Ovary (tissue), 9 donors: ENCODE data around the gene DNAJA4. TPM values are rescaled to one million over a fixed set of nuclear protein-coding genes. Genes with fewer than 3 reads are reported as not detected.

Experiments used
- DNase-seq, 5 donors: peaks; one replicate each; pipeline ENCODE4 v3.0.0-alpha.2; 2019 to 2020
- H3K27ac ChIP-seq, 2 donors: fragments of 200-600 bp; one replicate each; pipeline versions ENCODE4 v1.5.1 to v1.8.0; 2019 to 2022
- H3K27me3 ChIP-seq: fragments of 200-600 bp; one replicate; pipeline ENCODE4 v1.8.0; 2022
- H3K36me3 ChIP-seq: fragments of 200-600 bp; sonication (generic); one replicate; pipeline ENCODE4 v1.5.1; 2019
- H3K4me1 ChIP-seq: one replicate; pipeline ENCODE4 v1.8.1; 2013; ENCODE audit warnings: mild to moderate bottlenecking, moderate library complexity; ENCODE audit not compliant: insufficient read depth
- H3K4me3 ChIP-seq: fragments of 200-600 bp; sonication (generic); one replicate; pipeline ENCODE4 v1.5.1; 2017
- H3K9me3 ChIP-seq, 2 donors: fragments of 200-600 bp in 1 of 2; sonication (generic) in 1 of 2; one replicate each; pipeline versions ENCODE4 v1.5.1 to v1.8.1; 2013 to 2019; ENCODE audit warnings: mild to moderate bottlenecking in 1 of 2, moderate library complexity in 1 of 2
- CTCF ChIP-seq, 3 donors: fragments of 450-650 bp in 2 of 3; fragments of 200-600 bp in 1 of 3; IDR thresholded peaks; one replicate each; pipeline versions ENCODE4 v1.5.1 to v1.8.0; 2016 to 2022; ENCODE audit warnings: antibody characterized with exemption in 3 of 3, mild to moderate bottlenecking in 1 of 3
- EP300 ChIP-seq: sonication (generic); formaldehyde crosslinking; IDR thresholded peaks from one replicate; pipeline ENCODE4 v1.6.1; 2017; ENCODE audit warnings: antibody characterized with exemption
- POLR2A ChIP-seq: fragments of 450-650 bp; IDR thresholded peaks from one replicate; pipeline ENCODE4 v1.6.1; 2017; ENCODE audit warnings: antibody characterized with exemption, mild to moderate bottlenecking, moderate library complexity
- WGBS, 3 donors: extraction: QIAGEN DNeasy Blood & Tissue Kit in 1 of 3; methylation state at CpG; one replicate each; pipeline versions ENCODE4 v1.1.5 to v1.1.7; 2013 to 2017; 5-methylcytosine and 5-hydroxymethylcytosine counted together
- intact Hi-C, 4 donors: fragments of 100-400 bp; cut with DNase I; formaldehyde crosslinking; loops; one replicate each; pipeline versions ENCODE4 v1.11.0 to v1.15.1; 2022 to 2023
- polyA plus RNA-seq, 2 donors: library from polyadenylated mRNA; stranded (reverse); fragments of 200-250 nt in 1 of 2; fragments of 350-450 nt in 1 of 2; fragmentation: Illumina TruSeq in 1 of 2; extraction: RNeasy Lipid Tissue Mini Kit (QIAGEN cat#74804) in 1 of 2; gene quantifications; one replicate each; pipeline ENCODE4 v1.2.3, GENCODE V29; 2013 to 2014
- total RNA-seq, 7 donors: library from RNA; depleted of rRNA in 2 of 7; stranded (reverse); fragments of >200 nt in 2 of 7; fragmentation: NEBNext Ultra II Directional in 3 of 7; extraction: Animal tissue kit (Norgen Biotek cat#: 25700) in 3 of 7; gene quantifications; one replicate each; pipeline versions ENCODE4 v1.1.0 to v1.2.4, GENCODE V29; 2016 to 2023
- donor health status: DM: no; HTN: no; CAD: no; lungs with moderate emphysema.
- donor health status: DM: no; HTN: no; CAD: no.
- donor health status: Bipolar disorder and iron deficiency.
- donor health status: DM: yes; HTN: yes; CAD: no.
- donor health status: DM: no; HTN: no; CAD: no.
- donor health status: DM: yes; HTN: yes; CAD: no.

Gene DNAJA4
- total and polyA plus RNA-seq, 9 donors, result 4.9 to 23.7 (median 12.2) TPM

DNA sequence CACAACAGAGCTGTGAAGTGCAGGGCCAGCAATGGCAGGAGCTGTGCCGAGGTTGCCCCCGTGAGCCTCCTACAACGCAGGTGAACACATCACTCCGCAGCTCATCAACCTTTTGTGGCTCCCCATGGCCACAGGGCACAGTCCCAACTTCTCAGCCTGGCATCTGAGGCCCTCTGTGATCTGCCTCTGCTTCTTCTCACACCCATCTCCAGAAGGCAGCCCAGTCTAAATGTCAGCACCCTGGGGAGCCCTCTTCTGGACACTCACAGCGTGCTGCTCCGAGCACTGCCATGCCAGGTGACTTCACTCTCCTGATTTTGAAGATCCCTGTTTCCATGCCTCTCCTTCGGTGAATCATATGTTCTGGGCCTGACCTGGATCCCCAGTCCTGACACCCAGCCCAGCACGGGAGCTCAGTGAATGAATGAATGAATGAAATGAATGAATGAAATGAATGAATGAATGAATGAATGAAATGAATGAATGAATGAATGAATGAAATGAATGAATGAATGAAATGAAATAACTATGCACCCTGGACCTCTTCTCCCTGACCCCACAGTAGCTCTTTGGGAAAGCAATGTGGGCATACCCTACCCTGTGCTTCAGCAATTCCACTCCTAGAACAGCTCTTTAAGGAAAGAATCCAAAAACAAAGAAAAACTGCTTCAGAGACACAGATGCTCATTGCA lies 52.9 kb downstream of the DNAJA4 start:
- Histone ChIP-seq H3K4me1 (no peaks in the 10 kb centered on the region), H3K9me3 (no peaks in the 10 kb centered on the region), H3K36me3 (no peaks in the 10 kb centered on the region), H3K4me3 (no peak overlapping the region), H3K27me3 (no peaks in the 10 kb centered on the region), H3K27ac (no peak overlapping the region)
- TF ChIP-seq CTCF (IDR thresholded peaks at IDR 0.05) (no peak), EP300 (no peak), POLR2A (no peak)
- 79% methylated on average over 8 of the region's 8 CpGs for WGBS, 3 donors
- DNase-seq, result no peak
- intact Hi-C loops, result no loop called here

- Histone ChIP-seq H3K36me3 (no peaks in the 10 kb centered on the region), H3K27ac (no peak overlapping the region), H3K4me3 (no peak overlapping the region), H3K9me3 (no peaks in the 10 kb centered on the region), H3K27me3 (no peaks in the 10 kb centered on the region), H3K4me1 (no peaks in the 10 kb centered on the region)
- TF ChIP-seq POLR2A, result no peak
- no peak for DNase-seq
- intact Hi-C loops, result no loop called here
- WGBS, 3 donors, result 62 to 74% (median 66%) methylated on average over 10 of the region's 10 CpGs
These were observed 55.2 kb downstream of the DNAJA4 start for GRCh38 chr15:78319588-78319987.

GRCh38 chr15:78320183-78320582 lies 55.8 kb downstream of the DNAJA4 start:
- Histone ChIP-seq H3K27ac (no peak overlapping the region), H3K27me3 (no peaks in the 10 kb centered on the region), H3K4me3 (no peak overlapping the region), H3K4me1 (no peaks in the 10 kb centered on the region), H3K36me3 (no peaks in the 10 kb centered on the region), H3K9me3 (no peaks in the 10 kb centered on the region)
- no peak for DNase-seq
- TF ChIP-seq CTCF (IDR thresholded peaks at IDR 0.05) (no peak), EP300 (no peak), POLR2A (no peak)
- intact Hi-C loops, result no loop called here
- WGBS, 3 donors, result 83 to 91% (median 83%) methylated on average over 5 of the region's 5 CpGs

GRCh38 chr15:78321041-78321570 lies 56.7 kb downstream of the DNAJA4 start:
- Histone ChIP-seq H3K27me3 (no peaks in the 10 kb centered on the region), H3K4me1 (no peaks in the 10 kb centered on the region), H3K27ac (no peak overlapping the region), H3K4me3 (no peak overlapping the region), H3K36me3 (no peaks in the 10 kb centered on the region), H3K9me3 (no peaks in the 10 kb centered on the region)
- no peak for DNase-seq
- intact Hi-C loops, result no loop called here
- 64 to 70% (median 70%) methylated on average over 16 to 17 of the region's 17 CpGs for WGBS, 3 donors
- TF ChIP-seq CTCF (IDR thresholded peaks at IDR 0.05) (no peak), POLR2A (no peak), EP300 (no peak)

GRCh38 chr15:78321786-78322185 lies 57.4 kb downstream of the DNAJA4 start:
- Histone ChIP-seq H3K36me3 (no peaks in the 10 kb centered on the region), H3K27me3 (no peaks in the 10 kb centered on the region), H3K27ac (no peak overlapping the region), H3K9me3 (no peaks in the 10 kb centered on the region), H3K4me1 (no peaks in the 10 kb centered on the region), H3K4me3 (no peak overlapping the region)
- TF ChIP-seq POLR2A (no peak), EP300 (no peak), CTCF (IDR thresholded peaks at IDR 0.05) (no peak)
- intact Hi-C loops, result no loop called here
- 59 to 74% (median 70%) methylated on average over 4 of the region's 4 CpGs for WGBS, 3 donors
- no peak for DNase-seq
